HS-27A (cell line): ENCODE results near the gene ADAM12.

Source experiments
- DNase-seq: peaks from one replicate; pipeline ENCODE4 v3.0.0-alpha.2; 2012; ENCODE audit warnings: low read depth, missing footprints

ADAM12 gene

GRCh38 chr10:126234630-126235029 lies 153.6 kb downstream of the ADAM12 start:
- no peak for DNase-seq

DNA sequence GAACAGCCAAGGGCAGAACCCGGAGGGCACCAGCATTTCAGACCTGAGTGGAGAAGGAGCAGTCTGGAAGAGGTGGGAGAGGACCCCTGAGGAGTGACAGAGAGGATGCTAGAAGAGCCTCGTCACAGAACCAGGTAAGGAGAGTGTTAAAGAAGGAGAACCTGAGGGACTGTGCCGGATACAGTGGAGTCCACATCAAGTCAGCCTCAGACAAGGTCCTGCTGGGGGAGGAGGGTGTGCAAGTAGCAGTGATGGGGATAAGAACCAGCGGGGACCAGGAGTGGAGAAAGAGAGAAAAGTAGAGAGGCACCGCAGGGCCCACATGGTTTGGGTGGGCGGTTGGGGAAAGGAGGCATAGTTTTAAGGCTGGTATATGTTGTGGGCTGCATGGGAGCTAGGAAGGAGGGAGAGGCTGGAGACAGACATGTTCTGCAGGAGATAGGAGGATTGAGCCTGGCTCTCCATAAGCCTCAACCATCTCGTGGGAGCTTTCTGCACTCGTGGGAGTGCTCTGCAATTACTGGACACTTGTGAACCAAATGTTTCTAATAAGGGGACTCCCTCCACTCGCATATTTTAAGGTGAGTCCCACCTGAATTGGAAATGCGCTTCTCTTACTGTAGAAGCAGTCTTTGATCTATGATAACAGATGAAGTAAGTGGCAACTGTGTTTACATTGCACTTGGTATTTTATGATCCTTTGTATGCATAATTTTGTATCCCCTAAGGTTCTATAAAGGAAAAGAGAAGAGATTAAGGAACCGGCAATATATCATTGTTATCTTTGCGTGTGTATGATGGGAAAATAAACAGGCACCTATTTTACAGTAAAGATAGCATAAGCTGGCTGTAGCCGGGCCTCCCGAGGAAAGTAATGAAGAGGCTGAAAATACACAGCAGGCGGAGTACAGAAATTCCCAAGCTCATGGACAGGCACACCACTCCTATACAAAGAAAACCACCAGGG lies 154.8 kb downstream of the ADAM12 start:
- DNase-seq, result no peak

GRCh38 chr10:126230587-126230986 lies 157.7 kb downstream of the ADAM12 start:
- DNase-seq, result no peak

DNA sequence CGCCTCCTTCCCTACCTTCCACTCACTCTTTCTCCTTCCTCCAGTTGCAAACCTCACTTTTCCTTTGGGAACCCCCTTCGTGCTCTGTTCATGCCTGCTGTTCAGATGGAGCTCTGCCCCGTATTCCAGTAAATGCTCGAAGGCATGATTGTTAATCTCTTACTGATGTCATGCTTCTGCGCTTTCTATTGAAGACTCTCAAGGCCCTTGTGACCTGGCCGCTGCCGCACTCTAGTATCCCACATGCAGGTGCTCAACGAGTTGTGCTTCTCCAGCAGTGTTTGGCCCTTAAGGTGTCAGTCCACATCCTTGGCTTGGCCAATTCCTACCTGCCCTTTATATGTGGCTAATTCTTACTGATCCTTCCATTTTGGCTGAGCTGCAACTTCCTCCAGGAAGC lies 158.6 kb downstream of the ADAM12 start:
- no peak for DNase-seq

- no peak for DNase-seq
Measured at GRCh38 chr10:126227762-126228134, 160.5 kb downstream of the ADAM12 start.

- no peak for DNase-seq
Measured at GRCh38 chr10:126226988-126227761, 161.1 kb downstream of the ADAM12 start.

- DNase-seq, result no peak
Measured at GRCh38 chr10:126226205-126226604, 162.1 kb downstream of the ADAM12 start.

DNA sequence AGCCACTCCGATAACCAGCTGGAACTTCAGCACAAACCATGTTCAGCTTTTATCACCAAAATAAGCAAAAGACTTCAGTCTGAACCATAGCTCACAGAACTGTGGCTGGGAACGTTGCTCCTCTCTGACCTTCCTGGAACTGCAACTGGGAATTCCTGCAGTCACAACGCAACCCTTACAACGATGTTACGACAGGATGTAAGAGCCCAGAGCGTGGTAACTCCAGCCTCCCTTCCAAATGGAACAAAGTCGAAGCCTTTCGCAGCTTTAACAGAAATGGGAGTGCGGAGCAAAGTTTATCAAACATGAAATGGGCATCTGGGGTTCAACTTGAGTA lies 162.6 kb downstream of the ADAM12 start:
- DNase-seq, result no peak

DNA sequence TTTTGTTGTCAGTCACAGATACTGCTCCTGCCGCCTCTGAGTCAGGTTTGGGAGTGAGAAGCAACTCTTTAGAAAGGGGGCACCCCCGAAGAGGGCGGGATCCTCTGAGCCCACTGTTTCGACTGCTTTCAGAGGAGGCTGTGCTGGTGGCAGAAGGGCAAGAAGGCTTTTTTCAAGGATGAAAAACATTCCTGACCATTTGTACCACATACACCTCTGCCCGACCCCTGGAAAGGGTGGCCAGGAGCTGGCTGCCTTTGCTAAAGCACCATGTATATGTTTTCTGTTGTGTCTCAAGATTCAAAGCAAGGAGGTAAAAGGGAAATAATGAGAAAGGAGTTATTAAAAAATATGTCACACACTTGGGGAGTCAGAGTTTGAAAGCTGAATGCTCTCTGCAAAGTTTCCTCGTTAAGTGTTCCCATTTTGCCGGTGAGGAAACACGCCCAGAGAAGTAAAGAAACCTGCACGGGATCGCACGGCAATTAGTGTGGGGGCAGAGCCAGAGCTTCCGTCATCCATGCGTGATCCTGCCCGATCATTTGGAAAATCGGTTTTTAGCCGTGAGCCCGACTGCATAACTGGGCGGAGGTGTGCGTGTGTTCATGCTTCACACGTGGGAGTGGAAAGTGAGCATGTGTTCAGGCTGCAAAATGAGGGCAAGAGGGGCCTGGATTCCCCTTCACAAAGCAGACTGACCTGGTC lies 163.2 kb downstream of the ADAM12 start:
- no peak for DNase-seq

DNA sequence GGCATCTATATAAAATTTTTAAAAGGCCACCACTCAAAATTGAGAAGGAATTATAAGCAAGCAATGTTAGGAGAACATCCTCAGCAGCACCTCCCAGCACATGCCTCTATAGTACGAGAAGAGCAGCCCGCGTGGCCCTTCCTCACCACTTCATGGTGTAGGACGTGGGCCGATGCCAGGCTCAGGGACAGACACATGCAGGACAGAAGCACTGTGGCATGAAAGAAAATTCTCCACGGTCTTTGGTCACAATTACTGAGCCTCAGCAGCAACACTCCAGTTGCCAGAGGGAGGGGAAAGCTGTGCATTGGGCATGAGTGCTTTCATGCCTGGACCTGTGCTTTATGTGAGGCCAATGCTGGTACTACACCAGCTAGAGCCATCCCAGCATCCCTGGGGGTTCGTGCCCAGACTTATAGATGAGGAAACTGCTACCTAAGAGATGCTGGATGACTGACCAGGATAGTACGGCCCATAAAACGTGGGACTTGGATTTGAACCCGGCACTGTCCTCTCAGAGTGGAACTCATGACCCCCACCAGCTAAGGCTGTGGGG lies 164.7 kb downstream of the ADAM12 start:
- DNase-seq, result no peak

- no peak for DNase-seq
Measured at GRCh38 chr10:126222736-126223511, 165.4 kb downstream of the ADAM12 start.

GRCh38 chr10:126221874-126222273 lies 166.4 kb downstream of the ADAM12 start:
- DNase-seq, result no peak

- no peak for DNase-seq
Measured at GRCh38 chr10:126218778-126219649, 169.3 kb downstream of the ADAM12 start.

GRCh38 chr10:126218174-126218573 lies 170.1 kb downstream of the ADAM12 start:
- no peak for DNase-seq

GRCh38 chr10:126216632-126216961 lies 171.7 kb downstream of the ADAM12 start:
- no peak for DNase-seq

GRCh38 chr10:126215746-126216631 lies 172.3 kb downstream of the ADAM12 start:
- DNase-seq, result no peak

- no peak for DNase-seq
Measured at GRCh38 chr10:126214679-126215078, 173.6 kb downstream of the ADAM12 start.

- no peak for DNase-seq
Measured at GRCh38 chr10:126214021-126214420, 174.3 kb downstream of the ADAM12 start.

DNA sequence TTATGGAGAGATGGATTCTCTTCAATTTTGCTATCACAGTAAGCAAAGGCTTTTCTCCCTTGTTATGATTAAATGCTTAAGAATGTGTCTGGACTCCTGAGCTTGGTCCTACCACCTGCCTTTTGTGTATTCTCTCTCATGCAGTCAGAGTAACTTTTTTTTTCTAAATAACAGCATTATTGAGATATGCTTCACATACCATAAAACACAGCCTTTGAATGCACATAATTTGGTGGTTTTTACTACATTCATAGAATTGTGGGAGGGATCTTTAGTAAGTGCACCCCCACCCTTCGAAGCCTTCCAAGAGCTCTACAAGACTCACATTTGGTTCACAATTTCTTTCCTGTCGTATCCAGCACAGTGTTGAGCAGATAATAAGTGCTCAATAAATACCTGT lies 175.5 kb downstream of the ADAM12 start:
- no peak for DNase-seq
